ENCODE results near the gene PRR33.

Gene PRR33

DNA sequence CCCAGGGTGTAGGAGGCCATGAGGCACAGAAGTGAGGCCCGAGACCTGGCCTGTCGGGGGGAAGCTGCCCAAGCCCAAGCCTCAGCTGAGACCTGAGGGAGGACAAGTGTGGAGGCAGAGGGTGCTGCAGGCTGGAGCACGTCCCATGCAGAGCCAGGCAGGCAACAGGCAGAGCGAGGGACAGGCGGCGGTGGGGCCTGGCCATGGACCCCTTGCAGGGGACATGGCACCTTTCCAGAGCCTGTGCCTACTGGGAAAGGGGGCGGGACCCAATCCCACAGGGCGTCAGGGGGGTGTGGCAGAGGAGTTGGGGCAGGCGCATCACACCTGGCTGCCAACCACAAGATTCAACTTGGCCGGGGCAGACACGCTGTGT, 48.6 kb downstream of the PRR33 start:
- no peak overlapping the region for H3K9ac ChIP-seq
- H3K4me3 ChIP-seq (IDR thresholded peaks at IDR 0.05; ENCODE audit: insufficient read depth, low read depth, low read length) = no peak overlapping the region
- peaks cover 6% of the 10 kb centered on the region for H3K4me1 ChIP-seq (ENCODE audit: low read depth, poor library complexity, severe bottlenecking)
- H3K79me2 ChIP-seq (ENCODE audit: insufficient read depth, low read depth) = no peaks in the 10 kb centered on the region
- H3K4me2 ChIP-seq = no peak overlapping the region
- TF ChIP-seq, protein P1, sequence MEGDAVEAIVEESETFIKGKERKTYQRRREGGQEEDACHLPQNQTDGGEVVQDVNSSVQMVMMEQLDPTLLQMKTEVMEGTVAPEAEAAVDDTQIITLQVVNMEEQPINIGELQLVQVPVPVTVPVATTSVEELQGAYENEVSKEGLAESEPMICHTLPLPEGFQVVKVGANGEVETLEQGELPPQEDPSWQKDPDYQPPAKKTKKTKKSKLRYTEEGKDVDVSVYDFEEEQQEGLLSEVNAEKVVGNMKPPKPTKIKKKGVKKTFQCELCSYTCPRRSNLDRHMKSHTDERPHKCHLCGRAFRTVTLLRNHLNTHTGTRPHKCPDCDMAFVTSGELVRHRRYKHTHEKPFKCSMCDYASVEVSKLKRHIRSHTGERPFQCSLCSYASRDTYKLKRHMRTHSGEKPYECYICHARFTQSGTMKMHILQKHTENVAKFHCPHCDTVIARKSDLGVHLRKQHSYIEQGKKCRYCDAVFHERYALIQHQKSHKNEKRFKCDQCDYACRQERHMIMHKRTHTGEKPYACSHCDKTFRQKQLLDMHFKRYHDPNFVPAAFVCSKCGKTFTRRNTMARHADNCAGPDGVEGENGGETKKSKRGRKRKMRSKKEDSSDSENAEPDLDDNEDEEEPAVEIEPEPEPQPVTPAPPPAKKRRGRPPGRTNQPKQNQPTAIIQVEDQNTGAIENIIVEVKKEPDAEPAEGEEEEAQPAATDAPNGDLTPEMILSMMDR (conservative IDR thresholded peaks at IDR 0.05; ENCODE audit: low read depth, low read length) = no peak
- peaks cover 87% of the 10 kb centered on the region for H3K27me3 ChIP-seq (ENCODE audit: insufficient read depth, low read depth)
- no peaks in the 10 kb centered on the region for H3K36me3 ChIP-seq (ENCODE audit: insufficient read depth)
- no peak overlapping the region for H2AFZ ChIP-seq (ENCODE audit: low read depth)
- H4K20me1 ChIP-seq (ENCODE audit: insufficient read depth) = no peaks in the 10 kb centered on the region
- H3K27ac ChIP-seq = no peak overlapping the region

DNA sequence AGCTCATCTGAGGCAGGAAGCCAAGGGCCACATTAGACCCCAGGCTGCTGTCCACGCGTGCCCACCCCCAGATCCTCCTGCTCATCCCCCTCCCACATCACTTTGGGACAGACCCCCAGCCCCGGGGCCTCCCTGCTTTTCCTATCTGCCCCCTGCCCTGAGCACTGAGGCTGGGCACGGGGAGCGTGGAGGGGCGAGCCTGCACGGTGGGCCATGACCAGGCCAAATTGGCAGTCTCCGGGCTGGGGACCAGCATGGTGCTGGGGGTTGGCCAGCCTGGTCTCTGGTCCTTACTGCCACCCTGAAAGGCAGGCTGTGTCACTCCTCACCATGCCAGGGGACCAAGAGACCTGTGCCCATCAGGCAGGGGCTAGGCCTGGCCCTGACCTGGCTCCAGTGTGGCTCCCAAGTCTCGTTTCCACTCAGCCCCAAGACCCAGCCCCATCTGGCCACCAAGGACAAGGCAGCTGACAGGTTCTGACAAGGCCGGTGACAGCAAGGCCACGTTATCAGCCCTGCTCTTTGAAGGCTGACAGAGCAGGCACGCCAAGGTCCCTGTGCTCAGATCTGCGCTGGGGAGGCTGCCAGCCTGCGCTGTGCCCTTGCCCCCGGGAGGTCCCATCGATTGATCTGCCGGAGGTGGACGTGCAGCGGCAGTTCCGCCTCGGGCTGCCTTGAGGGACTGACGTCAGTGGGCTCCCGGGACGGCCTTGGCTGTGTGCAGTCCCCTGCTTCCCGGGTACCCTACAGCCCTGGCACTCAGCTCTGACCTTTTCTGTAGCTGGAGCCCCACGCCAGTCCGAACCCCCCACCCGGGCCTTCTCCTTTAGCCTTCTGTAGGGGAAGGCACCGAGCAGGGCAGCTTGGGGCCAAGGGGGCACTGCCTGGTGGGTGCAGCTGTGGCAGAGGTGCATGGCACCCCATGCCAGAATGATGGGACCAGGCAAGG, 49.3 kb downstream of the PRR33 start:
- Histone ChIP-seq H3K9ac (no peak overlapping the region), H3K4me1 (ENCODE audit: low read depth, poor library complexity, severe bottlenecking) (peaks cover 6% of the 10 kb centered on the region), H3K4me2 (no peak overlapping the region)

DNA sequence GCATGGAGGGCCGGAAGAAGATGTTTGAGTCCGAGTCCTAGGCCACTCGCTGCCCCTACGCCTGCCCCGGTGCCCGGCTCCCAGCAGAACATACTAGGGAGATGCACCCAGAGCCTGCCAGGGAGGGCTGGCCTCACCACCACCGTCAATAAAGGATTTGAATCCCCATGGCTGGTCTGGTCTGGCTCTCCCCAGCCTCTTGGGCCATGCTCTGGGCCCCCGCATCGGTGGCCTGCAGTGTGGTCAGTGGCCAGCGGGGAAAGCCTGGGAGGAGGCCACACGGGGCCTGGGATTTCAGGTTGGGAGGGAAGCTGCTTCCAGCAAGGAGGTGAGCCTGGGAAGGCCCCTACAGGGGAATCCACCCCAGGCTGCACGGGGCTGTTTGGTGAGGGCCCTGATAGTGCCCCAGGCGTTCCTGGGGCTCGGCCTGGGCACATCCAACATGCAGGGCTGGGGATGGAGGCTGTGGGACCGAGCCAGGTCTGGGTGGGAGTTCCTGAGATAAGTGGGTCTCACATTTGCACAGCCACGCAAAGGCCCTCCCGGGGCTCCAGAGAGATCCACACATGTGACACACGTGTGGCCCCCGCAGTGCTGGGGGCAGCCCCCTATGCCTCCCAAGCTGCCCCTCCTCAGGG, 50.1 kb downstream of the PRR33 start:
- TF ChIP-seq, protein P1 (conservative IDR thresholded peaks at IDR 0.05; ENCODE audit: low read depth, low read length) = no peak
- Histone ChIP-seq H3K27me3 (ENCODE audit: insufficient read depth, low read depth) (peaks cover 77% of the 10 kb centered on the region), H3K27ac (no peak overlapping the region), H3K4me1 (ENCODE audit: low read depth, poor library complexity, severe bottlenecking) (peaks cover 6% of the 10 kb centered on the region), H3K79me2 (ENCODE audit: insufficient read depth, low read depth) (no peaks in the 10 kb centered on the region), H2AFZ (ENCODE audit: low read depth) (no peak overlapping the region), H3K36me3 (ENCODE audit: insufficient read depth) (no peaks in the 10 kb centered on the region), H4K20me1 (ENCODE audit: insufficient read depth) (no peaks in the 10 kb centered on the region), H3K4me2 (no peak overlapping the region), H3K9ac (no peak overlapping the region), H3K4me3 (IDR thresholded peaks at IDR 0.05; ENCODE audit: insufficient read depth, low read depth, low read length) (no peak overlapping the region)

More for the DNA sequence above, 49.3 kb downstream of the PRR33 start:
- Histone ChIP-seq H4K20me1 (ENCODE audit: insufficient read depth) (no peaks in the 10 kb centered on the region), H3K4me3 (IDR thresholded peaks at IDR 0.05; ENCODE audit: insufficient read depth, low read depth, low read length) (no peak overlapping the region), H3K79me2 (ENCODE audit: insufficient read depth, low read depth) (no peaks in the 10 kb centered on the region), H2AFZ (ENCODE audit: low read depth) (no peak overlapping the region), H3K36me3 (ENCODE audit: insufficient read depth) (no peaks in the 10 kb centered on the region), H3K27ac (no peak overlapping the region), H3K27me3 (ENCODE audit: insufficient read depth, low read depth) (peaks cover 80% of the 10 kb centered on the region)
- TF ChIP-seq, protein P1 (conservative IDR thresholded peaks at IDR 0.05; ENCODE audit: low read depth, low read length) = no peak

DNA sequence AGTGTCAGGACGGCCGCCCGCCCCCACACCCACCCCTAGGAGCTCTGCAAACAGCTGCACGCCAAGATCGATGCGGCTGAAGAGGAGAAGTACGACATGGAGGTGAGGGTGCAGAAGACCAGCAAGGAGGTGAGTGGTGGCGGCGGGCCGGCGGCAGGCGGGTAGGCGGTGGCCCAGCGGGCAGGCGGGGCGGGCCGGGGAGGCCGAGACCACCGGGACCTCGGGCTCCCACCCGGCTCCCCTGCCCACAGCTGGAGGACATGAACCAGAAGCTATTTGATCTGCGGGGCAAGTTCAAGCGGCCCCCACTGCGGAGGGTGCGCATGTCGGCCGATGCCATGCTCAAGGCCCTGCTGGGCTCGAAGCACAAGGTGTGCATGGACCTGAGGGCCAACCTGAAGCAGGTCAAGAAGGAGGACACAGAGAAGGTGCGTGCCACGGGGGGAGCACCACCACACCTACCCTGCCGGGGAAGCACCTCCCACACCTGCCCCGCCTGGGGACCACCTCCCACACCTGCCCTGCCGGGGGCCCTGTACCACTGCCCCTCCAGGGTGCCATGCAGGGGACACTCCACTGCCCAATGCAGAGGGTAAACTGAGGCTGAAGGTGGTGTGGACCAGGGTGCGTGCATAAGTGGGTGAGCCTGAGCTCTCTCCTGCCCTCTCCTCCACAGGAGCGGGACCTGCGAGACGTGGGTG, 50.8 kb downstream of the PRR33 start:
- TF ChIP-seq, protein P1 (conservative IDR thresholded peaks at IDR 0.05; ENCODE audit: low read depth, low read length) = no peak
- Histone ChIP-seq H3K79me2 (ENCODE audit: insufficient read depth, low read depth) (no peaks in the 10 kb centered on the region), H4K20me1 (ENCODE audit: insufficient read depth) (no peaks in the 10 kb centered on the region), H2AFZ (ENCODE audit: low read depth) (no peak overlapping the region), H3K4me2 (no peak overlapping the region), H3K4me3 (IDR thresholded peaks at IDR 0.05; ENCODE audit: insufficient read depth, low read depth, low read length) (no peak overlapping the region), H3K9ac (no peak overlapping the region), H3K4me1 (ENCODE audit: low read depth, poor library complexity, severe bottlenecking) (peaks cover 6% of the 10 kb centered on the region), H3K27me3 (ENCODE audit: insufficient read depth, low read depth) (peaks cover 75% of the 10 kb centered on the region), H3K36me3 (ENCODE audit: insufficient read depth) (no peaks in the 10 kb centered on the region), H3K27ac (no peak overlapping the region)
